IPS DF 6.9 (cell line): Measurements from ENCODE around the gene RHOBTB3.
"Not testable (repeated sequence)": the region's sequence is repeated elsewhere in the genome, so short reads cannot be mapped to it uniquely, and the experiment has no call there.

Experiments used
- DNase-seq: peaks from one replicate; pipeline ENCODE4 v3.0.0-alpha.2; 2013; ENCODE audit warnings: low read depth, low spot score
- H3K27ac ChIP-seq: one replicate; pipeline ENCODE4 v1.5.1; 2013; ENCODE audit warnings: low read length, control low read depth
- H3K27me3 ChIP-seq: 2 replicates; pipeline ENCODE4 v1.6.1; 2013; ENCODE audit warnings: mild to moderate bottlenecking, low read length; ENCODE audit not compliant: control insufficient read depth, insufficient read depth
- H3K36me3 ChIP-seq: 2 replicates; pipeline ENCODE4 v1.6.1; 2013; ENCODE audit warnings: low read length; ENCODE audit not compliant: control insufficient read depth, insufficient read depth
- H3K4me1 ChIP-seq: 2 replicates; pipeline ENCODE4 v1.6.1; 2013; ENCODE audit warnings: low read length; ENCODE audit not compliant: control insufficient read depth, insufficient read depth
- H3K4me3 ChIP-seq: 2 replicates; pipeline ENCODE4 v1.5.1; 2013; ENCODE audit warnings: mild to moderate bottlenecking, low read length
- H3K9me3 ChIP-seq: 2 replicates; pipeline ENCODE4 v1.6.1; 2013; ENCODE audit warnings: low read length, inconsistent platforms; ENCODE audit not compliant: control insufficient read depth, insufficient read depth
- WGBS: extraction: QIAGEN DNeasy Blood & Tissue Kit; methylation state at CpG from one replicate; pipeline ENCODE4 v1.1.7; 2013; ENCODE audit warnings: mixed read lengths, missing lambda C conversion rate; ENCODE audit not compliant: insufficient read length, insufficient coverage; 5-methylcytosine and 5-hydroxymethylcytosine counted together

Gene RHOBTB3

DNA sequence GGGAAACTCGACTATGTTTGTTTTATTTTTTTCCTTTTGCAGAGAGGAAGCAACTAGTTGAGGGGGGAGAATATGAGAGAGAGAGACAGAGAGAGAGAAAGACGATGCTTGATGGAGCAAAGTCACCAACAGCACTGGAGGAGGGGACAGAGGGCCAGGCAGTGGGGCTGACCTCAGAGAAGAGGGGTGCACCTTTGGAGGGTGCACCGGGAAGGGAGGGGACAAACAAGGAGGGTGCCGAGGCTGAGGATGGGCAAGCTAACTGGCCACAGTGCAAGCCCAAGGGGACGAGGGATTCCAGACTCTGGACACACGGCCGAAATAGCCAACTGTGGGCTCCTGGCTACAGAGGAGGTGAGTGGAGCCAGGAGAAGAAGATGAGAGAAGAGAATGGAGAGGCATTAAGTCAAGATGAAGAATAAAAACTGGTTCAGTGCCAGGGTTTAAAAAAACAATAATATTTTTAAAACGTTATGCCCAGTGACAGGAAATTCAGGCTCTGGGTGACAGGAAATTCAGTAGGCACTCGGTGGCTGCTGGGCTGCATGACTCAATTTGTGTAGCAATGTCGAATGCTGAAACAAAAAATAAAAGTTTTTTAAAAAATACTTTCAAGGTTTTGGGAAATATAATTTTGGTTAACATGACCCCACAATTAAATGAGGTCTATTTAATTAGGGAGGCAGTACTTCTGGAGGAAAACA is 104.7 kb downstream of the RHOBTB3 start:
- Histone ChIP-seq H3K4me3 (no peak overlapping the region), H3K27me3 (no peaks in the 10 kb centered on the region), H3K36me3 (no peaks in the 10 kb centered on the region), H3K4me1 (no peaks in the 10 kb centered on the region), H3K9me3 (no peaks in the 10 kb centered on the region), H3K27ac (no peak overlapping the region)
- no peak for DNase-seq
- no CpG with 5 or more reads among the region's 10 CpGs for WGBS

DNA sequence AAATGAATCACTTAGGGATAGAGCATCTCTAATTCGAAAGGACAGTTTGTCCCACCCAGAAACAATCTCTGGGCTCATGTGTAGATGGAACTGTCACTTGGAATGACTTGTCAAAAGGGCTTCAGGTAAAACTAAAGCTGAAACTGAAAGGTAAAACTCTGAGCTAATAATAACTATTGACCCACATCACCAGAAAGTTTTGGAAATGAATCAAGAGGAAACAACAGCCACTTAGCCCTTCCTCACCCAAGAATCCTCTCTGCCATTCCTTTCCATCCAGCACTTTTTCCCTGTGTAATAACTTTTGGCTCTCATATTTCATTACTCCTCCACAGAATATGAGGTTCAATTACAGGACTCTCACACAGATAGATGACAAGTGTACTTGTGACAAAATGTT is 105.4 kb downstream of the RHOBTB3 start:
- no peak overlapping the region for H3K27ac ChIP-seq
- H3K9me3 ChIP-seq: no peaks in the 10 kb centered on the region
- DNase-seq: no peak
- no CpG with 5 or more reads among the region's 1 CpG for WGBS
- no peaks in the 10 kb centered on the region for H3K27me3 ChIP-seq
- H3K4me3 ChIP-seq: no peak overlapping the region
- no peaks in the 10 kb centered on the region for H3K36me3 ChIP-seq
- no peaks in the 10 kb centered on the region for H3K4me1 ChIP-seq

DNA sequence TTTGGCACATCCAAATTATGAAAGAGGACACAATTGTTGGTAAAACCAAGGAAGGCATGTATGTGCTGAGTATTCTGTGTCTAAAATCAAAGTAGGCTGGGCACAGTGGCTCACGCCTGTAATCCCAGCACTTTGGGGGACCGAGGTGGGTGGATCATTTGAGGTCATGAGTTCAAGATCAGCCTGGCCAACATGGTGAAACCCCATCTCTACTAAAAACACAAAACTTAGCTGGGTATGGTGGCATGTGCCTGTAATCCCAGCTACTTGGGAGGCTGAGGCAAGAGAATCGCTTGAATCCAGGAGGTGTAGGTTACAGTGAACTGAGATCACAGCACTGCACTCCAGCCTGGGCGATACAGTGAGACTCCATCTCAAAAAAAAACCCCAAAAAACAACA is 105.8 kb downstream of the RHOBTB3 start:
- not testable (repeated sequence) for H3K36me3 ChIP-seq, H3K4me3 ChIP-seq, H3K27ac ChIP-seq, H3K27me3 ChIP-seq, H3K4me1 ChIP-seq, H3K9me3 ChIP-seq, DNase-seq
- WGBS: no CpG with 5 or more reads among the region's 4 CpGs

DNA sequence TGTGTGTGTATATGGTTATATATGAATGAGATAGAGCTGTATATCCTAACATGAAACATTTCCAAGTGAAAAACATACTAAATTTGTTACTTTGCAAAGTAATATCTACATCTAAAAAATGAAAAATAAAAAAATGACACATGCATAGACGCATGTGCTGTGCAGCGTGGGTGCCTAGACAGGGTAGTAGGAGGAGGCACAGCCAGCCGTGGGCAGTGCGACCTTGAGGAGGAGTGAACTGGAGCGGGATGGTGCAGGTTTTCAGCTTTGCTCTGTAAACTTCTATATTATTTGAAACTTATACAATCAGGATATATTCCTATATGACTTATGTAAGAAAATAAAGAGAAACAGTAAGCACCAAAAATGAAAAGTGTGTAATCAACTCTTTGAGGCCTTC is 106.4 kb downstream of the RHOBTB3 start:
- Histone ChIP-seq H3K27ac (no peak overlapping the region), H3K4me1 (no peaks in the 10 kb centered on the region), H3K36me3 (no peaks in the 10 kb centered on the region), H3K9me3 (no peaks in the 10 kb centered on the region), H3K4me3 (no peak overlapping the region), H3K27me3 (no peaks in the 10 kb centered on the region)
- no peak for DNase-seq
- no CpG with 5 or more reads among the region's 5 CpGs for WGBS

DNA sequence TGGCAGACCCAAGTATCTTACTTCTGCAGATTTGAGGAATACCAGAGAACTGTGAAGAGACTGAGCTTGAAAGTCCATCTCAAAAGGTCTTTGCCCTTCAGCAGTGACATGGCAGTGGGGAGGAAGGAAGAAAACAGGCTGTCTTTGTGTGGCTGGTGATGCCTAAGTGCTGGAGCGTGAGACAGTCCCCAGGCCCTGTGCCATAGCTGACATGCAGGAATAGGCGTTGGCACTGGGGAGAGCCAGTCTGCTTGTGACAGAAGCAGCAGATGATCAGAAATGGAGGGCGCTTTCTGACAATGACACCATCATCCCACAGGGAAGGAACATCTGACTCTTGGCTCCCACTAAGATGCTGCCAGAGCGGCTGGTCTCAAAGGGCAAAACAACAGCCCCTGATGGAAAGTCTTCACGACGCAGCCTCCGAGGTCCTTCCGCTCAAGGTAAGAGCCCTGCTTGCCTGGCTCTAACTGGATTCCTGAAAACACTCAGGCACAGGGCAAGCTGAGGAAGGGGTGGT is 106.9 kb downstream of the RHOBTB3 start:
- Histone ChIP-seq H3K9me3 (no peaks in the 10 kb centered on the region), H3K27me3 (no peaks in the 10 kb centered on the region), H3K27ac (no peak overlapping the region), H3K4me3 (no peak overlapping the region), H3K4me1 (no peaks in the 10 kb centered on the region), H3K36me3 (no peaks in the 10 kb centered on the region)
- no CpG with 5 or more reads among the region's 8 CpGs for WGBS
- no peak for DNase-seq

DNA sequence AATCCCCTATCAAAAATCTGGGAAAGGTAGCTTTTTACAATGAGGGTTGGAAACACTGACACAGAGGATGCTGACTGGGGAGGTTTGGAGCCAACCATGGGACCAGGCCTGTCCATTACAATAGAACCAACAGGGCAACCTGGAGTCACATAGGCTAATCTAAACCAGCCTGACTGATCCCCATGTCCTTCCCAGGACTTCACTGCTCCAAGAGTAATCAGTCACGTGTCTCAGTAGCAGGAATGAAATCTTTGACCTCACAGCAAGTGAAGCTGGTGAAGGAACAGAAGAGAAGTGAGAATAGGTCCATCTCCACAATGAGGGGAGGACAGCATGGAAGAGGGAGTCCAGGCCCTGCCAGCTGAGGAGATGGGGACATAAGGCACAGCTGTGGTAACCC is 107.4 kb downstream of the RHOBTB3 start:
- no peak for DNase-seq
- H3K4me1 ChIP-seq: no peaks in the 10 kb centered on the region
- WGBS: no CpG with 5 or more reads among the region's 1 CpG
- H3K36me3 ChIP-seq: no peaks in the 10 kb centered on the region
- no peaks in the 10 kb centered on the region for H3K9me3 ChIP-seq
- no peak overlapping the region for H3K27ac ChIP-seq
- H3K27me3 ChIP-seq: no peaks in the 10 kb centered on the region
- H3K4me3 ChIP-seq: no peak overlapping the region

GRCh38 chr5:95839658-95840057 is 108.5 kb downstream of the RHOBTB3 start:
- Histone ChIP-seq H3K9me3 (no peaks in the 10 kb centered on the region), H3K4me1 (no peaks in the 10 kb centered on the region), H3K4me3 (no peak overlapping the region), H3K27me3 (no peaks in the 10 kb centered on the region), H3K27ac (no peak overlapping the region), H3K36me3 (no peaks in the 10 kb centered on the region)
- DNase-seq: no peak
- no CpG with 5 or more reads among the region's 2 CpGs for WGBS

GRCh38 chr5:95840956-95841705 is 110.0 kb downstream of the RHOBTB3 start:
- DNase-seq: no peak
- Histone ChIP-seq H3K27ac (no peak overlapping the region), H3K9me3 (no peaks in the 10 kb centered on the region), H3K4me1 (no peaks in the 10 kb centered on the region), H3K36me3 (no peaks in the 10 kb centered on the region), H3K4me3 (no peak overlapping the region), H3K27me3 (no peaks in the 10 kb centered on the region)
- WGBS: no CpG with 5 or more reads among the region's 1 CpG

GRCh38 chr5:95841914-95842812 is 111.0 kb downstream of the RHOBTB3 start:
- Histone ChIP-seq H3K4me3 (no peak overlapping the region), H3K27me3 (no peaks in the 10 kb centered on the region), H3K27ac (no peak overlapping the region), H3K36me3 (no peaks in the 10 kb centered on the region), H3K9me3 (no peaks in the 10 kb centered on the region), H3K4me1 (no peaks in the 10 kb centered on the region)
- no CpG with 5 or more reads among the region's 8 CpGs for WGBS
- DNase-seq: no peak

DNA sequence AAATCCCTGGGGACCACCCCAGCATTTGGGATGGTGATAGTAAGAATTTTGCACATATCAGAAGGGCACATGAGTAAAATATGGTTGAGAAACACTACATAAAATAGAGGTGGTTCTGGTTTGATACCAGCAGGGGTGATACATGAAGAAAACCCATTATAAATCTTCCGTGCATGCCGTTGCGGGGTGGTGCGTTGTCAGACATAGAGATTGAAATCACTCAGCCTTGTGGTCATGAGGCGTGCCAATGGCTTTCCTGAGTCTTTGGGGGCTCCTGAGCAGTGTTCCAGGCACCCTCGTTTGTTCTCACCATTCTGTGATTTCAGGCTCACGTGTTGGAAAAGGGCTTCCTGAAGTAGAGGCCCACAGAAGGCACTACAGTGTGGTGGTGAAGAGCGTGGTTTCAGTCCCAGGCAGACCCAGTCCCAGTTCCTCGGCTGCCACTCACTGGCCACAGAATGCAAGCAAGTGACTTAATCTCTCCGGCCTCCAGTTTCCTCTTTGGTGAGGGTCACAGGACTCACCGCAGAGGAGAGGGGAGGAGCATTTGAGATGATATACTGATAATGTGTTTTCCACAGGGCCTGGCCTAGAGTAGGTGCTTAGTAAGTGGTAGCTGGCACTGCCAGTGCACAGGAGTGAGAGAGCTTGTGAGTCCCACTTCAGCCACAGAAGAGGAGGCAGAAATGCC is 111.9 kb downstream of the RHOBTB3 start:
- Histone ChIP-seq H3K4me3 (no peak overlapping the region), H3K4me1 (no peaks in the 10 kb centered on the region), H3K36me3 (no peaks in the 10 kb centered on the region), H3K27me3 (no peaks in the 10 kb centered on the region), H3K27ac (no peak overlapping the region), H3K9me3 (no peaks in the 10 kb centered on the region)
- no peak for DNase-seq
- no CpG with 5 or more reads among the region's 11 CpGs for WGBS
